Measurements from ENCODE around the gene EHBP1.

The EHBP1 gene

GRCh38 chr2:62688771-62689170 lies 16.7 kb upstream of the EHBP1 start:
- TF ChIP-seq POLR2AphosphoS5 (IDR thresholded peaks at IDR 0.05; ENCODE audit: low read depth, low read length) (no peak), REST (IDR thresholded peaks at IDR 0.05; ENCODE audit: insufficient read depth in 1 of 2, low read depth in 2 of 2, low read length in 2 of 2) (no peak)

DNA sequence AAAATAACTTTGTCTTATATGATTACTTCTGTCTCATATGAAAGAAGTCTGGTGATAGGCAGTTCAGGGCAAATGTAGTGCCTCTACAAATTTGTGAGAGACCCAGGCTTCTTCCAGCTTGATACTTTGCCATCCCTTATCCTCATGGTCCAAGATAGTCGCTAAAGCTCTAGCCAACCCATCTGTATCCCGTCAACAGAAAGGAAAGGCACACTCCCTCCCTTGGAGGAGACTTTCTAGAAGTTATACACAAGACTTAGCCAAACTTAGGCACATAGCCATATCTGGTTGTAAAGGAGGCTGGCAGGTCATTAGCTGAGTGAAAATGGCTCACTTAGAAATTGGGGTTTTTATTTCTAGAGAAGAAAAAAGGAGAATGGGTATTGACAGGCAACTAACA lies 14.3 kb upstream of the EHBP1 start:
- no peak for TF ChIP-seq TAF1 (IDR thresholded peaks at IDR 0.05; ENCODE audit: borderline replicate concordance, insufficient read depth, low read length)
- TF ChIP-seq FOXP2 (optimal IDR thresholded peaks at IDR 0.05; ENCODE audit: borderline replicate concordance, extremely low read depth, extremely low read length, insufficient read depth): no peak
- TF ChIP-seq SIN3A (IDR thresholded peaks at IDR 0.05; ENCODE audit: borderline replicate concordance, insufficient read depth, low read length): no peak
- TF ChIP-seq REST (IDR thresholded peaks at IDR 0.05; ENCODE audit: insufficient read depth in 1 of 2, low read depth in 2 of 2, low read length in 2 of 2): no peak
- TF ChIP-seq POLR2AphosphoS5 (IDR thresholded peaks at IDR 0.05; ENCODE audit: low read depth, low read length): no peak

DNA sequence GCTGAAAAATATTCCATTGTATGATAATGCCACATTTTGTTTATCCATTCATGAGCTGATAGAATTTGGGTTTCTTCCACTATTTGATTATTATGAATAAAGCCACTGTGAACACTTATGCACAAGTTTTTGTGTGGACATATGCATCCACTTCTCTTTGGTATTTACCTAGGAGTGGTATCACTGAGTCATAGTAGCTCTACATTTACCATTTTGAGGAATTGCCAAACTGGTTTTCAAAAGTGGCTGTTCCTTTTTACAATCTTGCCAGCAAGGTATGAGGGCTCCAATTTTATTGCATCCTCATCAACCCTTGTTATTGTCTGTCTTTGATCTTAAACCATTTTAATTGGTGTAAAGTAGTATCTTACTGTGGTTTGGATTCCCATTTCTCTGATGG lies 13.3 kb upstream of the EHBP1 start:
- TF ChIP-seq POLR2AphosphoS5 (IDR thresholded peaks at IDR 0.05; ENCODE audit: low read depth, low read length): no peak
- no peak for TF ChIP-seq TAF1 (IDR thresholded peaks at IDR 0.05; ENCODE audit: borderline replicate concordance, insufficient read depth, low read length)

DNA sequence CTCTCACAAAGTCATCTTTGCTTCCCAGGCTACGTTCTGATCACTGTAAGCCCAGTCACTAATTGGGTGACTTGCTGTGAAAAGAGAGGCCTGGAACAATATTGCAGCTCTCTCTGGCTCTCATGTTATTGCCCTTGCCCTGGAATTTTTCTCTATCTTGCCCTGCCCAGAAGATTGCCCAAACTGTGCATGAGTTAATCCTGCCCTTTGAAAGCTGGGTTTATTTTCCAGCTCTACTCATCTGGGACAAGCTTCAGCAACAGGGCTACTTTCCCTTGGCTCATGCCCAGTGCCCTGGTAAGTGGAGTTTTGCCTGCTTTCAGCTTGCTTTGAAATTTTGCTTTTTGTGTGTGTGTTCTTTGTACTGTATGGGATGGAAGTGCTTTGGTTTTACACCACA lies 6.9 kb upstream of the EHBP1 start:
- no peak for TF ChIP-seq POLR2AphosphoS5 (IDR thresholded peaks at IDR 0.05; ENCODE audit: low read depth, low read length)
- TF ChIP-seq FOXP2 (optimal IDR thresholded peaks at IDR 0.05; ENCODE audit: borderline replicate concordance, extremely low read depth, extremely low read length, insufficient read depth): no peak
- no peak for TF ChIP-seq REST (IDR thresholded peaks at IDR 0.05; ENCODE audit: insufficient read depth in 1 of 2, low read depth in 2 of 2, low read length in 2 of 2)
- TF ChIP-seq TAF1 (IDR thresholded peaks at IDR 0.05; ENCODE audit: borderline replicate concordance, insufficient read depth, low read length): no peak
- no peak for TF ChIP-seq SIN3A (IDR thresholded peaks at IDR 0.05; ENCODE audit: borderline replicate concordance, insufficient read depth, low read length)

DNA sequence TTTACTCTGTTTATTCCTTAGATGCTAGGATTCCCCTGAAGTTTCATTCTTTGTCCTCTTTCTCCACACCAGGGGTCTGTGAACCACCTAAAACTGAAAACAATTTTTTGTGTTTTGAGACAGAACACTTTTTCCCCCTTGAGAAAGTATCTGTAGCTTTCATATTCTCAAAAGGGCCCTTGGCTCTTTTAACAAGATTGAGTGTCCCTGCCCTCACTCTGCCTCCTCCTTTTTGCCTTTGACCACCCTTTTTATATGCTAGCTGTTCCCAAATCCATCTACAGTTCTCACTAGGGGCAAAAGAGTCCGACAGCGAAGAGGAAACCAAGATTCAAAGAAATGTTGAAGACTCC lies 883 bp upstream of the EHBP1 start:
- TF ChIP-seq REST (IDR thresholded peaks at IDR 0.05; ENCODE audit: insufficient read depth in 1 of 2, low read depth in 2 of 2, low read length in 2 of 2) (no peak), TAF1 (IDR thresholded peaks at IDR 0.05; ENCODE audit: borderline replicate concordance, insufficient read depth, low read length) (no peak)
